COLO668 (cell line): ENCODE results near the gene SSX3.
"Not testable (repeated sequence)": the region's sequence is repeated elsewhere in the genome, so short reads cannot be mapped to it uniquely, and the experiment has no call there.

Experiments
- DNase-seq: peaks from one replicate; lab custom pipeline; 2025; ENCODE audit not compliant: unreplicated experiment; lab: John Stamatoyannopoulos, UW

SSX3 gene, protein sequence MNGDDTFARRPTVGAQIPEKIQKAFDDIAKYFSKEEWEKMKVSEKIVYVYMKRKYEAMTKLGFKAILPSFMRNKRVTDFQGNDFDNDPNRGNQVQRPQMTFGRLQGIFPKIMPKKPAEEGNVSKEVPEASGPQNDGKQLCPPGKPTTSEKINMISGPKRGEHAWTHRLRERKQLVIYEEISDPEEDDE

DNA sequence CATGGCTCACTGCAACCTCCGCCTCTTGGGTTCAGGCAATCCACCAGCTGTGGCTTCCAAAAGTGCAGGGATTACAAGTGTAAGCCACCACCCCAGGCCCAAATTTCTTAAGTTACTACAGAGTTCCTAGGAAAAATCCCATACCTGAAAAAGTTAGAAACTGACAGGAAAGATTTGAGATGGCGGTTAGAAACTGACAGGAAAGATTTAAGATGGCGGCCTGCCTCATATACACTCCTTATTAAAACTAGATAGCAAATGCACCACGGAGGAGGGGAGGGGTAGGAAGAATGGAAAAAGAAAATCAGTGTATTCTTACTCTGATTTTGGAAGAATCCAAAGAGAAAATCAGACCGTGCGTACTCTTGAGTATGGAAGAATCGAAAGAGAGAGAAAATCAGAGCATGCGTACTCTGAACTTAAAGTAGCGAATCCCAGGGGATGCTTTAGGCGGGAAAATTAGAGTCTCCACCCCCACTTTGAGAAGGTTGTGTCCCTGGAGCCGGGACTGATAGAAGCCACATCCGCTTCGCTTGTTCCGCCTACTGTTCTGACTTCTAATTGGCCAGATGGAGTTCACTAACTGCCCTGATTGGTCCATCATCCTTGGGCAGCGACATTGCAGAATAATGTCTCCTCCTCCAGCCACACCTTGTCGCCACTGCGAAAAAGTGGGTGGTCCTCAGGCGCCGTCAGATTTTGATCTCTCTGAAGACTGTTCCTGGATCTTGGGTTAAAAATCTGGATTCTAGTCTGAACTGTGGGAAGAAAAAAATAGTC lies at the start of gene SSX3:
Gene SSX3 (minus strand): TSS at position 389 of the 780 bp plus-strand sequence. CDS start 1,454 bp downstream, outside the sequence.
- DNase-seq = not testable (repeated sequence)

DNA sequence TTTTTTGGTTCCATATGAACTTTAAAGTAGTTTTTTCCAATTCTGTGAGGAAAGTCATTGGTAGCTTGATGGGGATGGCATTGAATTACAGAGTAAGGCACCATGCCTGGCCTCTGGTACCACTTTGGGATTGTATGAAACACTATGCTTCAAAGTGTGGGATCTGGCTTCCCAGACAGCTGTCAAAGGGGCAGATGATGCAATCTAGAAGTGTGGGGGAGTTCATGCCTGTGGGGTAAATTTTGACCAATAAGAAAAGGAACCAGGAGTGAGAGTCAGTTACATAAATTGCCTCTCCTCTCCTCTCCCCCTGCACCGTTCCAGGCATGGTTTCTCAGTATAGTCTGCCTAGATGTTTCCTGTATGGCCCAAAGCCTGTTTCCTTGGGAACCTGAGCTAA lies 41.3 kb upstream of the SSX3 start:
- DNase-seq = not testable (repeated sequence)

DNA sequence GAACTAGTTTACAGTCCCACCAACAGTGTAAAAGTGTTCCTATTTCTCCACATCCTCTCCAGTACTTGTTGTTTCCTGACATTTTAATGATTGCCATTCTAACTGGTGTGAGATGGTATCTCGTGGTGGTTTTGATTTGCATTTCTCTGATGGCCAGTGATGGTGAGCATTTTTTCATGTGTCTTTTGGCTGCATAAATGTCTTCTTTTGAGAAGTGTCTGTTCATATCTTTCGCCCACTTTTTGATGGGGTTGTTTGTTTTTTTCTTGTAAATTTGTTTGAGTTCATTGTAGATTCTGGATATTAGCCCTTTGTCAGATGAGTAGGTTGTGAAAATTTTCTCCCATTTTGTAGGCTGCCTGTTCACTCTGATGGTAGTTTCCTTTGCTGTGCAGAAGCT lies 40.4 kb upstream of the SSX3 start:
- DNase-seq = not testable (repeated sequence)

DNA sequence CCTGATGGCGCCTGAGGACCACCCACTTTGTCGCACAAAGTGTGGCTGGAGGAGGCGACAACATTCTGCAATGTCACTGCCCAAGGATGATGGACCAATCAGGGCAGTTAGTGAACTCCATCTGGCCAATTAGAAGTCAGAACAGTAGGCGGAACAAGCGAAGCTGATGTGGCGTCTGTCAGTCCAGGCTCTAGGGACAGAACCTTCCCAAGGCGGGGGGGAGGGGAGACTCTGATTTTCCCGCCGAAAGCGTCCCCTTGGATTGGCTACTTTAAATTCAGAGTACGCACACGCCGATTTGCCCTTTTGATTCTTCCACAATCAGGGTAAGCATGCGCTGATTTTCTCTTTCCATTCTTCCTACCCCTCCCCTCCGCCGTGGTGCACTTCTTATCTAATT lies 26.7 kb upstream of the SSX3 start, which contains the start of gene SSX4:
Gene SSX4 (plus strand): TSS at position 301 of the 400 bp plus-strand sequence. CDS start 515 bp downstream, outside the sequence.
- not testable (repeated sequence) for DNase-seq

DNA sequence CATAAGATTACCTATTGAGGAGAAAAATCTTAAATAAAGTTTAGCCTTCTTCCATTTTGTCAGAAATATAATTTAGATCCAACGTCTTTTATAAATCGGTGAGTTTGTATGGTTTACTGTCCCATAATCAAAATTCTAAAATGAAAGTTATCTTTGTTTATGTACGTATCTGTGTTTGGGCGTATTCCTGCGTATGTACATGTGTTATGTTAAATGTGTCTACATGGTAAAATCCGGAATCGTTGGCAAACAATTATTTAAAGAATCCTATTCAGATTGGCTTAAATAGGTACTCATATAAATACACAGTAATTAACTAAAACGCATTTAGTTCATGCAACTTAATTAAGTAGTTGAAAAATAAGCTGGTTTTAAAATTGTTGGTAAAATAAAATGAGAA lies 13.9 kb upstream of the SSX3 start:
- not testable (repeated sequence) for DNase-seq

DNA sequence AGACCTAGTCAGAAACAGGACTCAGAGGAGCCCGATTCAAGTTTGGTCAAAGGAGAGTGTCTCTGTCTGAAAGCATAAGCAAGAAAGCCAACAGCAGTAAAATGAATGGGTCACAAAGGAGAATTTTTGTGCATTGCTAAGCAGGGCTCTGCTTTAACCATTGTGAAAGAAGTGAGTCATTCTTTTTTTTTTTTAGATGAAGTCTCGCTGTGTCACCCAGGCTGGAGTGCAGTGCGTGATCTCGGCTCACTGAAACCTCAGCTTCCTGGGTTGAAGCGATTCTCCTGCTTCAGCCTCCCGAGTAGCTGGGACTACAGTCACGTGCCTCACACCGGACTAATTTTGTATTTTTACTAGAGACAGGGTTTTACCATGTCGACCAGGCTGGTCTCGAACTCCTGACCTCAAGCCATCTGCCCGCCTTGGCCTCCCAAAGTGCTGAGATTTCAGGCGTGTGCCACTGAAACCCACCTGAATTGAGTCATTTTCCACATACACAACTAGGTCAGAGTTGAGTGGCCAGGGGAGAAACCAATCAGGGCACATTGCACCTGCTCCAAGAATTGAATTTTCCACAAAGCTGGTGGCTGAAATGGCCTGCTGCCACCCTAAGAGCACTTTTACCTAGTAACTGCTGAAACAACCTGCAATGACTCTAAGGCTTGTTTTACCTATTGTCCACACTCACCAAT lies 11.4 kb upstream of the SSX3 start:
- DNase-seq = not testable (repeated sequence)

DNA sequence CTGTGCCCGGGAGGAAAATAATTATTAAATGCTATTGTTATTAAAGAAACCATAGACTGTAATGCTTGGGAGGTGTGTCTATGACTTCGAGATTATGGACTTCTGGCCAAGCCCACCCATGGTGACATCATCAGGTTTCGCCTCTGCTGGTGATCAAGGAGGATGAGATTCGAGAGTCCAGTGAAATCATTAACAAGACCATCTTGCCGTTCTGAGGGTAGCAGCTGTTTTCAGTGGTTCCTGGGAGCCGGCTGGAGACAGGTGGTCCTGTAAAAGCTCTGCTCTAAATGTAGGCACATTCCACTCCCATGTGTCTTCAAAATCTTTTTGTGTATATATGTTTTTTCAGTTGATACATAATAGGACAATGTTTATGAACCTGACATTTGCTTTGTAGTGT lies 2.8 kb upstream of the SSX3 start:
- not testable (repeated sequence) for DNase-seq

DNA sequence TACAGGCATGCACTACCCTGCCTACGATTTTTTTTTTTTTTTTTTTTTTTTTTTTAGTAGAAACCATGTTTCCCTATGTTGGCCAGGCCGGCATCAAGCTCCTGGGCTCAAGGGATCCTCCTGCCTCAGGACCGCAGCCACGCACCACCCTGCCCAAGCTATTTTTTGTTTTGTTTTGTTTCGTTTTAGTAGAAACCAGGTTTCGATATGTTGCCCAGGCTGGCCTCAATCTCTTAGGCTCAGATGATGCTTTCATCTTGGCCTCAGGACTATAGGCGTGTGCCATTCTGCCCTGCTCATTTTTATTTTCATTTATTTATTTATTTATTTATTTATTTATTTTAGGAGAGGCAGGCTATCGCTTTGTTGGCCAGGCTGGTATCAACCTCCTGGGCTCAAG lies 1.2 kb upstream of the SSX3 start:
- no peak for DNase-seq

DNA sequence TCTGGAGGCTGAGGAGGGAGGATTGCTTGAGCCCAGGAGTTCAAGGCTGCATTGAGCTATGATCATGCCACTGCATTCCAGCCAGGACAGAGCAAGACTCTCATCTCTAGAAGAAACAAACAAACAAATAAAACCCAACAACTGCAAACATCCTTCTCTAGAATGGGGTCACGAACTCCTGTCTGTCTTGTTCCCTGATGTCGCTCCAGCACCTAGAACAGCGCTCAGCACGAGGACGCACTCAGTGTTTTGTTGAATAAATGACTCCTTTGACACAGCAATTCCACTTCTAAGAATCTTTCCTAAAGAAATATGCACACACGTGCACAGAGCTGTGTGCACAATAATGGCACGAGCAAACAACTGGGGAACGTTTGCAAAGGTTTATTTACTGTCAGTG lies 10.4 kb downstream of the SSX3 start:
- DNase-seq = not testable (repeated sequence)

DNA sequence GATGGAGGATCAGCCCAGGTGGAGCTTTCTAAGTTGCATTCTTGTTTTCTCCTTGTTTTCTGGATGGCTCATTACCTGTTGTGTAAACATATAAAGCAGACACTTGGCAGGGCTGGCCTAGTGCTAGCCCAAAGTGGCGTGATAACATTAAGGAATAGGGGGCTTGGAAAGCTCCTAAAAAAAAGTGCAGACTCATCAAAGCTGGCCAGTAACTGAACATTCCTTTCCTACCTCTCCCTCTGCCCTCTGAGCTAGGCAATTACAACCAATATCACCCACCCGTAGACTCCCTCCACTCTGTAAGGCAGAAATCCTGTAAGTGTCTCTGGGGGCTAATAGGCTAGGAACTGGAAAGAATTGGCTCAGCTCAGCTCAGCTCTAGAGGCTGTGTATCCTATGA lies 42.5 kb downstream of the SSX3 start:
- not testable (repeated sequence) for DNase-seq

DNA sequence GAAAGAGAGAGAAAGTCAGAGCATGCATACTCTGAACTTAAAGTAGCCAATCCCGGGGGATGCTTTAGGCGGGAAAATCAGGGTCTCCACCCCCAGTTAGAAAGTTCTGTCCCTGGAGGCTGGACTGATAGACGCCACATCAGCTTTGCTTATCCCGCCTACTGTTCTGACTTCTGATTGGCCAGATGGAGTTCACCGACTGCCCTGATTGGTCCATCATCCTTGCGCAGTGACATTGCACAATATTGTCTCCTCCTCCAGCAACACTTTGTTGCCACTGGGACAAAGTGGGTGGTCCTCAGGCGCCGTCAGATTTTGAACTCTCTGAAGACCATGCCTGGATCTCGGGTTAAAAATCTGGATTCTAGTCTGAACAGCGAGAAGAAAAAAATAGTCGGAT lies 50.3 kb downstream of the SSX3 start:
- DNase-seq = no peak
